GM12878 (cell line): ENCODE data around the gene ACOT6.
"Not testable (repeated sequence)": the region's sequence is repeated elsewhere in the genome, so short reads cannot be mapped to it uniquely, and the experiment has no call there.

Experiments used
- CBX3 ChIP-seq: fragments of 200-600 bp; sonication (generic); IDR thresholded peaks from 2 replicates; pipeline ENCODE4 v1.6.1; 2016; ENCODE audit warnings: low read depth, borderline replicate concordance
- POLR2A ChIP-seq: IDR thresholded peaks from 2 replicates; pipeline ENCODE4 v1.6.1; 2011; ENCODE audit warnings: low read depth, mild to moderate bottlenecking, low read length
- POLR2AphosphoS5 ChIP-seq: IDR thresholded peaks from 2 replicates; pipeline ENCODE4 v1.6.1; 2011; ENCODE audit warnings: mild to moderate bottlenecking, low read length, inconsistent platforms
- SMC3 ChIP-seq: IDR thresholded peaks from 2 replicates; pipeline ENCODE4 v1.6.1; 2011; ENCODE audit warnings: low read length, improper control_type of control experiment, borderline replicate concordance
- YY1 ChIP-seq: IDR thresholded peaks from 2 replicates; pipeline ENCODE4 v1.6.1; 2011; ENCODE audit warnings: low read depth, mild to moderate bottlenecking, low read length
- TF ChIP-seq, protein P1 (sequence below), 3 experiments: IDR thresholded peaks in 2 of 3; conservative IDR thresholded peaks in 1 of 3; 2 replicates each; pipeline ENCODE4 v1.5.1; 2011; ENCODE audit warnings: low read depth in 3 of 3, low read length in 3 of 3, mild to moderate bottlenecking in 3 of 3, control low read depth in 2 of 3, moderate library complexity in 2 of 3, inconsistent platforms in 1 of 3, mixed read lengths in 1 of 3; ENCODE audit not compliant: control insufficient read depth in 2 of 3, insufficient read depth in 1 of 3; ENCODE audit errors: extremely low read depth in 1 of 3
- TF ChIP-seq, protein P2 (sequence below): IDR thresholded peaks from 2 replicates; pipeline ENCODE4 v1.6.1; 2011; ENCODE audit warnings: low read depth, low read length, improper control_type of control experiment, borderline replicate concordance

DNA sequence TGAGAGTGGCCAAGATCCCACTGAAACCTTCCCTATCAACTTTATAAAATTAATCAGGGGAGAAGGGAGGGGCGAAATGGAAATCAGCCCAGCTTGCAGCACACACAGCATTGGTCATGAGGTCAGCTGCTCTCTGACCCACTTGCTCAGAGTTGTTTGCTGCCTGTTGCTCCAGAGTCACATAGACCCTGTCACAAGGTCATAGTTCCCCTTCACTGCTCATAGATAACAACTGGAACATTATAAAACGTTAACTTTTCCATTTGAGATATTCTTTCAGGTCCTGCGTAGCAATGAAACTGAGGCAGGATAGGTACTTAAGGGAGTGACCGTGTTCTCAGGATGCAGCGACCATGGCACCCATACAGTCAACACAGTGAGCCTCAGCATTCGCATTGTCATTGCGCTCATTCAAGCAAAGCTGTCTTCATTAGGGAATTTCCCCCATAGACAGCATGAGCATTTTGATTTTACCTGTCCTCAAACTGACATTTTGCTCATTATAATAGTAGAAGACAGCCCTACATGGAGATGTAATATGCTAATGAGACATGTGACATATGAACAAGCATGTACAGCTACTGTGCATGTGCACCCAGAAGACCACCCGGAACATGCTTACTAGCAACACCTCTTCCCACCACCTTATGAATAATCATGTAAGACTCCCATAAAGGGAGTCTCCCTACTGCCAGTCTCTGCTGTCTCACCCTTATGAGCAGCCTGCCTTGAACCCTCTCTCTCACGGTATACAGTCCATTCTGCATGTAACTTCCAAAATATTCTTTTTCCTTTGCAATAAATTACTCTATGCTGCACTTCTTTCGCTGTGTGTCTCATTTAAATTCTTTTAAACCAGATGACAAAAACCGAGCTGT lies 30.0 kb upstream of the ACOT6 start:
- TF ChIP-seq, protein P1, sequence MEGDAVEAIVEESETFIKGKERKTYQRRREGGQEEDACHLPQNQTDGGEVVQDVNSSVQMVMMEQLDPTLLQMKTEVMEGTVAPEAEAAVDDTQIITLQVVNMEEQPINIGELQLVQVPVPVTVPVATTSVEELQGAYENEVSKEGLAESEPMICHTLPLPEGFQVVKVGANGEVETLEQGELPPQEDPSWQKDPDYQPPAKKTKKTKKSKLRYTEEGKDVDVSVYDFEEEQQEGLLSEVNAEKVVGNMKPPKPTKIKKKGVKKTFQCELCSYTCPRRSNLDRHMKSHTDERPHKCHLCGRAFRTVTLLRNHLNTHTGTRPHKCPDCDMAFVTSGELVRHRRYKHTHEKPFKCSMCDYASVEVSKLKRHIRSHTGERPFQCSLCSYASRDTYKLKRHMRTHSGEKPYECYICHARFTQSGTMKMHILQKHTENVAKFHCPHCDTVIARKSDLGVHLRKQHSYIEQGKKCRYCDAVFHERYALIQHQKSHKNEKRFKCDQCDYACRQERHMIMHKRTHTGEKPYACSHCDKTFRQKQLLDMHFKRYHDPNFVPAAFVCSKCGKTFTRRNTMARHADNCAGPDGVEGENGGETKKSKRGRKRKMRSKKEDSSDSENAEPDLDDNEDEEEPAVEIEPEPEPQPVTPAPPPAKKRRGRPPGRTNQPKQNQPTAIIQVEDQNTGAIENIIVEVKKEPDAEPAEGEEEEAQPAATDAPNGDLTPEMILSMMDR (IDR thresholded peaks at IDR 0.05 in 2 of 3, conservative IDR thresholded peaks at IDR 0.05 in 1 of 3; ENCODE audit: control insufficient read depth in 2 of 3, extremely low read depth in 1 of 3, insufficient read depth in 1 of 3, low read depth in 3 of 3, low read length in 3 of 3): not testable (repeated sequence)
- TF ChIP-seq, protein P2, sequence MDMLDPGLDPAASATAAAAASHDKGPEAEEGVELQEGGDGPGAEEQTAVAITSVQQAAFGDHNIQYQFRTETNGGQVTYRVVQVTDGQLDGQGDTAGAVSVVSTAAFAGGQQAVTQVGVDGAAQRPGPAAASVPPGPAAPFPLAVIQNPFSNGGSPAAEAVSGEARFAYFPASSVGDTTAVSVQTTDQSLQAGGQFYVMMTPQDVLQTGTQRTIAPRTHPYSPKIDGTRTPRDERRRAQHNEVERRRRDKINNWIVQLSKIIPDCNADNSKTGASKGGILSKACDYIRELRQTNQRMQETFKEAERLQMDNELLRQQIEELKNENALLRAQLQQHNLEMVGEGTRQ: not testable (repeated sequence)
- not testable (repeated sequence) for TF ChIP-seq SMC3, YY1, POLR2A, CBX3, POLR2AphosphoS5
